Neural crest cell (in vitro differentiated cells): ENCODE measurements around the gene ZNF532. TPM values are rescaled to one million over a fixed set of nuclear protein-coding genes. Genes with fewer than 3 reads are reported as not detected.

Experiments
- DNase-seq: peaks from one replicate; pipeline ENCODE4 v3.0.0; 2021; ENCODE audit warnings: low read depth, mixed read lengths, low spot score
- H3K27ac Mint-ChIP-seq: one replicate; pipeline ENCODE4 v1.8.0; 2021; ENCODE audit warnings: mild to moderate bottlenecking, mixed read lengths; ENCODE audit not compliant: unreplicated experiment
- H3K27me3 Mint-ChIP-seq: 2 replicates; pipeline ENCODE4 v1.8.0; 2021; ENCODE audit warnings: low read depth, mild to moderate bottlenecking, mixed read lengths
- H3K36me3 Mint-ChIP-seq: 2 replicates; pipeline ENCODE4 v1.8.0; 2021; ENCODE audit warnings: low read depth, mild to moderate bottlenecking, mixed read lengths
- H3K4me1 Mint-ChIP-seq: 2 replicates; pipeline ENCODE4 v1.8.0; 2021; ENCODE audit warnings: mixed read lengths
- H3K4me3 Mint-ChIP-seq: one replicate; pipeline ENCODE4 v1.8.0; 2021; ENCODE audit warnings: mild to moderate bottlenecking, mixed read lengths
- H3K9me3 Mint-ChIP-seq: 2 replicates; pipeline ENCODE4 v1.8.0; 2021; ENCODE audit warnings: mixed read lengths
- CTCF ChIP-seq: fragments of 200-600 bp; sonication (generic); conservative IDR thresholded peaks from 2 replicates; pipeline ENCODE4 v1.5.0; 2021; ENCODE audit warnings: antibody characterized with exemption, mild to moderate bottlenecking
- total RNA-seq: library from RNA; stranded (reverse); gene quantifications from 2 replicates; pipeline ENCODE4 v1.2.1, GENCODE V29; 2021

ZNF532 gene
- total RNA-seq, 1 donor from 2014 or later: 171 TPM

DNA sequence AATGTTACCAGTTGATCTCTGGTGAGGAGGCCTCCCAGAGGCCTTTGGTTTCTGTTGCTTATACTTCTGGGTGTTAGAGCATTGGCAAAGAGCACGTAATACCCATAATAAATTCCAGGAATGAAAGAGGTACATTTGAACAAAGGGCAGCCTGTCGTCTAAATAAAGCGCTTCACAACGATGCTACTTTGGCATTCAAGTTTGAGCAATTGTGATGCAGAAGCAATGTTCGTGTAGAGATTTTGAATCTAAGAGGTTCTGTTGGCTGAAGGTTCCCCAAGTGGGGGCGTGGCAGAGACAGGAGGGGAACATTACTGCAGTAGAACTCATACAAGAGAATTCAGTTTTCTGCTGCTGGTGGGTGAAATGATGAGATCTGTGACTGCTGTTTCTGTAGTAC, 27.8 kb downstream of the ZNF532 start:
- Mint-ChIP-seq H3K36me3 (peaks cover 28% of the 10 kb centered on the region), H3K27ac (peak overlapping the region; percentile 74), H3K4me1 (peaks cover 57% of the 10 kb centered on the region), H3K27me3 (no peaks in the 10 kb centered on the region), H3K4me3 (peak overlapping the region; percentile 3), H3K9me3 (no peaks in the 10 kb centered on the region)
- no peak for DNase-seq
- TF ChIP-seq CTCF: no peak

- no peaks in the 10 kb centered on the region for H3K27me3 Mint-ChIP-seq
- H3K4me1 Mint-ChIP-seq: peaks cover 54% of the 10 kb centered on the region
- H3K27ac Mint-ChIP-seq: no peak overlapping the region
- no peaks in the 10 kb centered on the region for H3K9me3 Mint-ChIP-seq
- DNase-seq: no peak
- H3K36me3 Mint-ChIP-seq: peaks cover 28% of the 10 kb centered on the region
- no peak overlapping the region for H3K4me3 Mint-ChIP-seq
- TF ChIP-seq CTCF: no peak
Observed at GRCh38 chr18:58893388-58894099, 28.9 kb downstream of the ZNF532 start.

GRCh38 chr18:58894930-58895329, 30.3 kb downstream of the ZNF532 start:
- no peak for TF ChIP-seq CTCF
- H3K4me1 Mint-ChIP-seq: peaks cover 59% of the 10 kb centered on the region
- no peaks in the 10 kb centered on the region for H3K9me3 Mint-ChIP-seq
- H3K27ac Mint-ChIP-seq: peak overlapping the region; percentile 84
- H3K4me3 Mint-ChIP-seq: no peak overlapping the region
- no peak for DNase-seq
- no peaks in the 10 kb centered on the region for H3K27me3 Mint-ChIP-seq
- peaks cover 26% of the 10 kb centered on the region for H3K36me3 Mint-ChIP-seq

DNA sequence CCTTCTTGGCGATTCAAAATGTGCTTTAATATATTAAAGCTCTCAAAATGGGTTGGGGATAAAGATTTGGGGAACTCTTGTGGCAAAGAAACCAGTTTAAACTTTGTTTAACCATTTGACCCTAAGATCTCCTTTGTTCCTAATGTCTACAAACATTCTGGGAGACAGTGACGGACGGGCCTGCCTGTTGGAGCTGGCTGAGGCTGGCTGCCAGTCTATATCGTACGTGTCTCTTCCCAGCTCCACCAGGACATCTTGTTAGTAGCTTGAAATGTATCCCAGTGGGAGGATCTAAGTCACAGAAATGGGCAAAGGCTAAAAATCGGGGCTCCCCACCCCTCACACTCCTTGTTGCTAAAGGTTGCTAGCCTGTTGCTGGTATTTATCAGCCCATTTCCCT, 30.7 kb downstream of the ZNF532 start:
- peaks cover 26% of the 10 kb centered on the region for H3K36me3 Mint-ChIP-seq
- H3K4me1 Mint-ChIP-seq: peaks cover 62% of the 10 kb centered on the region
- no peak for TF ChIP-seq CTCF
- peak overlapping the region; percentile 33 for H3K4me3 Mint-ChIP-seq
- no peak overlapping the region for H3K27ac Mint-ChIP-seq
- DNase-seq: no peak
- no peaks in the 10 kb centered on the region for H3K9me3 Mint-ChIP-seq
- no peaks in the 10 kb centered on the region for H3K27me3 Mint-ChIP-seq

- Mint-ChIP-seq H3K9me3 (no peaks in the 10 kb centered on the region), H3K27ac (peak overlapping the region; percentile 73), H3K4me3 (no peak overlapping the region), H3K27me3 (no peaks in the 10 kb centered on the region), H3K4me1 (peaks cover 71% of the 10 kb centered on the region), H3K36me3 (peaks cover 28% of the 10 kb centered on the region)
- TF ChIP-seq CTCF: no peak
- DNase-seq: no peak
Observed at GRCh38 chr18:58896268-58896667, 31.6 kb downstream of the ZNF532 start.
